GM18519 (cell line): ENCODE measurements around the gene GOLPH3L.
A peak's percentile ranks its signal among the peaks of the same experiment; 100 is the strongest.
"Not testable (repeated sequence)": the region's sequence is repeated elsewhere in the genome, so short reads cannot be mapped to it uniquely, and the experiment has no call there.

Source experiments
- ATAC-seq: cut with Tn5 transposase; IDR thresholded peaks from one replicate; pipeline ENCODE4 v1.9.1; 2021; ENCODE audit warnings: mild to moderate bottlenecking, moderate library complexity; ENCODE audit not compliant: unreplicated experiment, low FRiP score

GOLPH3L gene

DNA sequence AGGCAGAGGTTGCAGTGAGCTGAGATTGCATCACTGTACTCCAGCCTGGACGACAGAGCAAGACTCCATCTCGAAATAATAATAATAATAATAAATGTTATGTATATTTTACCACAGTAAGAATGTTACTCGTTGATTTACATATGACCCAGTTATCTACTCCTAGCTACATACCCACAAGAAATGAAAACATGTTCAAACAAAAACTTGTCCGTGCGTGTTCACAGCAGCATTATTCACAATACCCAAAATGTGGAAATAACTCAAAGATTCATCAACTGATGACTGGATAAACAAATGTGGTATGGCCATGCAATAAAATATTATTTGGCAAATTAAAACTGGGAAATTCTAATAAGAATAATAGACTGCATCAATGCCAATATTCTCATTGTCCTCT lies 35.8 kb downstream of the GOLPH3L start:
- ATAC-seq = no peak

GRCh38 chr1:150660584-150660983 lies 36.4 kb downstream of the GOLPH3L start:
- no peak for ATAC-seq

DNA sequence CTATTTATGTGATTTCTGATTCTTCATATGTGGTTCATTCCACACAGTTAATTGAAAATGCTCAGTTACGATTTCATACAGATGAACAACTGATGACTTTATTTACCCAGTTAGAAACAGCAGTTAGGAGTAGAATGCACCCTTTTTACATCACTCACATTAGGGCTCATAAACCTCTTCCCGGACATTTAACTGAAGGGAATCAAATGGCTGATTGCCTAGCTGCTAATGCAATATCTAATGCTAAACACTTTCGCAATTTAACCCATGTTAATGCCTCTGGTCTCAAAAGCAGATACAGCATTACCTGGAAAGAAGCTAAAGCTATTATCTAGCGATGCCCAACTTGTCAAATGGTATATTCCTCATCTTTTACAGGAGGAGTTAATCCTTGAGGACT lies 39.9 kb downstream of the GOLPH3L start:
- not testable (repeated sequence) for ATAC-seq

GRCh38 chr1:150654635-150655034 lies 42.3 kb downstream of the GOLPH3L start:
- not testable (repeated sequence) for ATAC-seq

GRCh38 chr1:150650193-150650592 lies 46.8 kb downstream of the GOLPH3L start:
- ATAC-seq = no peak

GRCh38 chr1:150649441-150650075 lies 47.4 kb downstream of the GOLPH3L start:
- no peak for ATAC-seq

- no peak for ATAC-seq
These were observed 54.7 kb downstream of the GOLPH3L start for GRCh38 chr1:150642296-150642695.

GRCh38 chr1:150641126-150641815 lies 55.7 kb downstream of the GOLPH3L start:
- not testable (repeated sequence) for ATAC-seq

DNA sequence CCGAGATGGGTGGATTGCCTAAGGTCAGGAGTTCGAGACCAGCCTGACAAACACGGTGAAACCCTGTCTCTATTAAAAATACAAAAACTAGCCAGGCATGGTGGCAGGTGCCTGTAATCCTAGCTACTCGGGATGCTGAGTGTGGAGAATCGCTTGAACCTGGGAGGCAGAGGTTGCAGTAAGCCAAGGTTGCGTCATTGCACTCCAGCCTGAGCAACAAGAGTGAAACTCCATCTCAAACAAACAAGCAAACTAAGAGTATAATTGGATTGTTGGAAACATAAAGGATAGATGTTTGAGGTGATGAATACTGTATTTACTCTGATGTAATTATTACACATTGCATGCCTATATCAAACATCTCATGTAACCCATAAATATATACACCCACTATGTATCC lies 58.5 kb downstream of the GOLPH3L start:
- ATAC-seq = not testable (repeated sequence)

DNA sequence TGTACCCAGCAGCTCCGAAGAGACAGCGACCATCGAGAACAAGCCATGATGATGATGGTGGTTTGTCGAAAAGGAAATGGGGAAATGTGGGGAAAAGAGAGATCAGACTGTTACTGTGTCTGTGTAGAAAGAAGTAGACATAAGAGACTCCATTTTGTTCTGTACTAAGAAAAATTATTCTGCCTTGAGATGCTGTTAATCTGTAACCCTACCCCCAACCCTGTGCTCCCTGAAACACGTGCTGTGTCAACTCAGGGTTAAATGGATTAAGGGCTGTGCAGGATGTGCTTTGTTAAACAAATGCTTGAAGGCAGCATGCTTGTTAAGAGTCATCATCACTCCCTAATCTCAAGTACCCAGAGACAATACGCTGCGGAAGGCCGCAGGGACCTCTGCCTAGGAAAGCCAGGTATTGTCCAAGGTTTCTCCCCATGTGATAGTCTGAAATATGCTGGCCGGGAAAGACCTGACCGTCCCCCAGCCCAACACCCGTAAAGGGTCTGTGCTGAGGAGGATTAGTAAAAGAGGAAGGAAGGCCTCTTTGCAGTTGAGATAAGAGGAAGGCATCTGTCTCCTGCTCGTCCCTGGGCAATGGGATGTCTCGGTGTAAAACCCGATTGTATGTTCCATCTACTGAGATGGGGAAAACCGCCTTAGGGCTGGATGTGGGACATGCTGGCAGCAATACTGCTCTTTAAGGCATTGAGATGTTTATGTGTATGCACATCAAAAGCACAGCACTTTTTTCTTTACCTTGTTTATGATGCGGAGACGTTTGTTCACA lies 61.9 kb downstream of the GOLPH3L start:
- ATAC-seq = not testable (repeated sequence)

GRCh38 chr1:150629115-150629928 lies 67.6 kb downstream of the GOLPH3L start, which contains the start of gene ENSA:
TSS of gene ENSA (minus strand) at chr1:150629612. CDS start at chr1:150629470, 142 bp downstream.
- peak; percentile 89 for ATAC-seq

DNA sequence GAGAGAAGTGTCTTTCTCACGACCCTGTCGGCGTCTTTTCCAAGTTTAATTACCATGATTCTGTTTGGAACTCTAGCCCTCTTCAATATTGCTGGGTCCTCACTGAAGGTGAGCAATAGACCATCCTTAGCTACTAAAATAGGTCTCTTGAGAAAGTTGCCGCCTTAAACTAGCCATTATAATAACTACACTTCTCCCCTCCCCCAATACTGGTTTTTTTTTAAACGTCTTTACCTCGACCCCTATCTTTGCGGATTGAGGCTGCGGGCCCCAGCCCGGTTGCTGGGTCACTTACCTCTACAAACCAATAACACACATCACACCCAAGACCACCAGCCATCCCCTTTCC lies 68.2 kb downstream of the GOLPH3L start:
- no peak for ATAC-seq

GRCh38 chr1:150627826-150628410 lies 69.0 kb downstream of the GOLPH3L start:
- no peak for ATAC-seq

DNA sequence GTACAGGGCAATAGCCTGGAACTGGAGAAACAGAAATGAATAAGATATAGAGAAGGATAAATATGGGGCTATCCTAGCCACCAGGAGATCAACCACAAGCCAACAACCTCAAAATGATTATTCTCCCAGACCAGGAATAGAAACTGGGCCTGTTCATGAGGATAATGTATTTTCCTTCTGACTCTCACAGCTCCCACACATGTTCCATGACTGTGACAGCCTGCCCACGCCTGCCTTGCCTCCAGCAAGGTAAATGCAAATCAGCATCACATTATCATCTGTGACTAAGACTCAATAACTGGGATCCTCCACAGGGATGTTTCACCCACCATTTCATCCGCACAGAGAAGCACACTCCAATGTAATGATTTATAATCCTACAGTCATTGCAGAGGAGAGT lies 70.8 kb downstream of the GOLPH3L start:
- no peak for ATAC-seq

DNA sequence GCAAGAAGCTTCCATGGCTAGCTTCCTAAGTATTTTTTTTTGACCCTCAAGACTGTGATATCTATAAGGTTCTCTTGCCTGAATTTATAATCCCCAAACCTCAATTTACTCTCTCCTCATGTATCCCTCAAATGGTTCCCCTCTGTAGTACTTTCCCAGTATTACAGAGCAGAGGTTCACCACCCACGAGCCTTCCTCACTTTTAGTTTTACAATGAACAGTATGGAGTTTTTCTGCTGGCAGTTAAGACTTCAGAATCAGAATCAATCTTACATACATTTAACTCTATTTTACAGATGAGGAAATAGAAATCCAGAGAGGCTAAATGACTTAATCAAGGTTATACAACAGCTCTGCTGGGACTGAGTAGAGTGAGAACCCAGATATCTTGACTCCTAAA lies 72.4 kb downstream of the GOLPH3L start:
- not testable (repeated sequence) for ATAC-seq

DNA sequence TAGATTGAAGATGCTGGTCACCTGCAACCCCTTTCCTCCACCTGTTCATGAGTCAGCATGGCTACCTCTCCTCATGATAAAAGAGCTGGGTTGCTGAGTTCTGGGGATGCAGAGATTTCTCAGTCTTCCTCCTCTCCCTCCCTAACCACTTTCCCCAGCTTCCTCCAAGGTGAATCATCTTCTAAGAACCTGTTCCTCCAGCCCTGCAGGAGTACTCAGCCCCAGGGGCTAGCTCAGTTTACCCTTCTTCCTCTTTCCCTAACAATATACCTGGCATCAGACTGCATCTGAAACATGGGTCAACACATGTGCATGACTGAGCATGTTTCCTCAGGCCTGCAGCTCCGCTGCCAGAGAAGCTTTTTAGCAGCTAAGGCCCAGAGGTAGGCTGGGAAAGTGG lies 72.8 kb downstream of the GOLPH3L start:
- ATAC-seq = not testable (repeated sequence)

DNA sequence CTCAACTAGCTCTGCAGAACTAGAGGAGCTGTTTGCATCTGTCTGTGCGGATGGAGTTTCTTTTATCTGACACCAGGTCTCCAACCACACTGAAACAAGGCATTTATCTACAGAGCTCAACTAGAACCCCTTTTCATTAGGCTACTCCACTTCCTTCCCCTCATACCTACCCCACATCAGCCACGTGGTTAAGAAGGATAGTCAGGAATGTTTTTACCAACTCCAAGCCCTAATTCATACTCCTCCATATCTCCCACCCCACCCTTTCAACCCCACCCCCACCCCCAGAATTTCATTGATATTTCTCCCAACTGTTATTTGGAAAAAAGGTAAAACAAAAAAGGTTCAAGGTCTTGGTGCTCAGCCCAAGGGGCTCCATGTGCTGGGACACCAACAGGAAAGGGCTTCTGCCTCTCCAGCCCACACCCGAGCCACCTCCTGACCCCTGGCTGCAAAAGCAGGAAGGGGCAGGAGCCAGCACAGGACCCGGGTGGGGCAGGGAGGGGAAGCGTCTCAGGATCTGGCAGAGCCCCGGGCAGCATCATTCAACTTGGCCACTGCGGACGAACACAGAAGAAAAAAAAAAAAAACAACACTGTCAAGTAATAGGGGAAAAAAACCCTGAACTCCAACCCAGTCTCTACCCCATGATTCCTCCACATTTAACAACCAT lies 74.5 kb downstream of the GOLPH3L start:
- no peak for ATAC-seq

- no peak for ATAC-seq
These were observed 75.3 kb downstream of the GOLPH3L start for GRCh38 chr1:150621497-150622302.

GRCh38 chr1:150620919-150621318 lies 76.0 kb downstream of the GOLPH3L start:
- ATAC-seq = no peak
